Ectodermal cell (in vitro differentiated cells): ENCODE data around the gene SLC35A5. TPM values are rescaled to one million over a fixed set of nuclear protein-coding genes. Genes with fewer than 3 reads are reported as not detected.
A peak's percentile ranks its signal among the peaks of the same experiment; 100 is the strongest.
"Not testable (repeated sequence)": the region's sequence is repeated elsewhere in the genome, so short reads cannot be mapped to it uniquely, and the experiment has no call there.

Experiments used
- H3K27ac ChIP-seq: 2 replicates; pipeline ENCODE4 v1.7.0; 2013; ENCODE audit warnings: mild to moderate bottlenecking, low read depth, low read length; ENCODE audit not compliant: insufficient read depth, poor library complexity, severe bottlenecking
- H3K27me3 ChIP-seq: 2 replicates; pipeline ENCODE4 v1.7.0; 2013; ENCODE audit warnings: mild to moderate bottlenecking, low read length; ENCODE audit not compliant: insufficient read depth, control insufficient read depth, poor library complexity, severe bottlenecking
- H3K36me3 ChIP-seq: one replicate; pipeline ENCODE4 v1.7.0; 2013; ENCODE audit warnings: low read length; ENCODE audit not compliant: control insufficient read depth, insufficient read depth
- H3K4me1 ChIP-seq: one replicate; pipeline ENCODE4 v1.7.0; 2013; ENCODE audit warnings: low read length; ENCODE audit not compliant: control insufficient read depth, insufficient read depth
- H3K4me3 ChIP-seq: 2 replicates; pipeline ENCODE4 v1.7.0; 2013; ENCODE audit warnings: low read depth, low read length, control low read depth; ENCODE audit not compliant: insufficient read depth
- H3K9me3 ChIP-seq: 2 replicates; pipeline ENCODE4 v1.7.0; 2013; ENCODE audit warnings: mild to moderate bottlenecking, low read length, moderate library complexity; ENCODE audit not compliant: control insufficient read depth
- WGBS, 2 experiments: methylation state at CpG; one replicate each; pipeline ENCODE4 v1.1.7; 2013; ENCODE audit warnings: missing lambda C conversion rate in 2 of 2; 5-methylcytosine and 5-hydroxymethylcytosine counted together
- polyA plus RNA-seq, 4 experiments: library from polyadenylated mRNA; stranded (reverse); fragments of 50-300 nt; gene quantifications; one replicate each; pipeline ENCODE4 v1.2.3, GENCODE V29; 2013

SLC35A5 gene
- 46.2 TPM for polyA plus RNA-seq (2013, experiment 1 of 4)
- 58.8 TPM for polyA plus RNA-seq (2013, experiment 2 of 4)
- polyA plus RNA-seq (2013, experiment 3 of 4) = 45.3 TPM
- 59.5 TPM for polyA plus RNA-seq (2013, experiment 4 of 4)

- Histone ChIP-seq H3K27me3 (no peaks in the 10 kb centered on the region), H3K4me3 (peak within 1 kb of the TSS; percentile 98), H3K36me3 (peaks cover 12% of the 10 kb centered on the region), H3K4me1 (peaks cover 3% of the 10 kb centered on the region), H3K27ac (peak within 1 kb of the TSS; percentile 96), H3K9me3 (no peaks in the 10 kb centered on the region)
- WGBS, 2 experiments = 0% methylated on average over 58 of the region's 58 CpGs
These were observed at the start of gene SLC35A5, which contains the start of gene ATG3 for GRCh38 chr3:112561734-112562529. SLC35A5 (plus strand) TSS chr3:112562045; CDS start chr3:112563404, 1,359 bp downstream. ATG3 (minus strand) TSS chr3:112561962; CDS start chr3:112561528, 434 bp downstream.

GRCh38 chr3:112512320-112512719 lies 49.5 kb upstream of the SLC35A5 start:
- H3K4me3 ChIP-seq = no peak overlapping the region
- no peaks in the 10 kb centered on the region for H3K36me3 ChIP-seq
- H3K9me3 ChIP-seq = no peaks in the 10 kb centered on the region
- H3K27ac ChIP-seq = no peak overlapping the region
- H3K27me3 ChIP-seq = no peaks in the 10 kb centered on the region
- H3K4me1 ChIP-seq = no peaks in the 10 kb centered on the region

GRCh38 chr3:112514527-112515128 lies 47.2 kb upstream of the SLC35A5 start:
- WGBS, 2 experiments = 86 to 98% methylated on average over 1 to 2 of the region's 2 CpGs
- Histone ChIP-seq H3K9me3 (no peaks in the 10 kb centered on the region), H3K4me3 (no peak overlapping the region), H3K4me1 (no peaks in the 10 kb centered on the region), H3K27me3 (no peaks in the 10 kb centered on the region), H3K36me3 (no peaks in the 10 kb centered on the region), H3K27ac (no peak overlapping the region)

GRCh38 chr3:112518970-112519369 lies 42.9 kb upstream of the SLC35A5 start:
- not testable (repeated sequence) for H3K9me3 ChIP-seq, H3K4me1 ChIP-seq, H3K27me3 ChIP-seq, H3K4me3 ChIP-seq, H3K27ac ChIP-seq, H3K36me3 ChIP-seq
- WGBS, 2 experiments = 59 to 77% methylated on average over 2 to 3 of the region's 3 CpGs

GRCh38 chr3:112519424-112520001 lies 42.3 kb upstream of the SLC35A5 start:
- H3K27ac ChIP-seq = no peak overlapping the region
- H3K4me3 ChIP-seq = no peak overlapping the region
- no peaks in the 10 kb centered on the region for H3K27me3 ChIP-seq
- H3K4me1 ChIP-seq = no peaks in the 10 kb centered on the region
- 95 to 100% methylated on average over 1 to 2 of the region's 2 CpGs for WGBS, 2 experiments
- H3K9me3 ChIP-seq = no peaks in the 10 kb centered on the region
- H3K36me3 ChIP-seq = no peaks in the 10 kb centered on the region

- H3K27me3 ChIP-seq, H3K4me1 ChIP-seq, H3K36me3 ChIP-seq, H3K9me3 ChIP-seq, H3K27ac ChIP-seq, H3K4me3 ChIP-seq: not testable (repeated sequence)
- WGBS, 2 experiments = 91 to 94% methylated on average over 6 of the region's 6 CpGs
These were observed 37.7 kb upstream of the SLC35A5 start for GRCh38 chr3:112524127-112524526.

GRCh38 chr3:112530573-112530972 lies 31.3 kb upstream of the SLC35A5 start:
- peaks cover 4% of the 10 kb centered on the region for H3K36me3 ChIP-seq
- H3K4me3 ChIP-seq = no peak overlapping the region
- 88 to 90% methylated on average over 2 to 3 of the region's 3 CpGs for WGBS, 2 experiments
- H3K4me1 ChIP-seq = no peaks in the 10 kb centered on the region
- no peaks in the 10 kb centered on the region for H3K9me3 ChIP-seq
- H3K27ac ChIP-seq = peak overlapping the region; percentile 21
- no peaks in the 10 kb centered on the region for H3K27me3 ChIP-seq

- no peaks in the 10 kb centered on the region for H3K9me3 ChIP-seq
- no peak overlapping the region for H3K4me3 ChIP-seq
- H3K27me3 ChIP-seq = no peaks in the 10 kb centered on the region
- no peak overlapping the region for H3K27ac ChIP-seq
- peaks cover 4% of the 10 kb centered on the region for H3K36me3 ChIP-seq
- no CpG with 5 or more reads among the region's 1 CpG for WGBS, 2 experiments
- H3K4me1 ChIP-seq = no peaks in the 10 kb centered on the region
These were observed 30.5 kb upstream of the SLC35A5 start for GRCh38 chr3:112531358-112531781.

GRCh38 chr3:112539825-112540650 lies 21.8 kb upstream of the SLC35A5 start:
- Histone ChIP-seq H3K36me3 (no peaks in the 10 kb centered on the region), H3K27ac (no peak overlapping the region), H3K4me1 (no peaks in the 10 kb centered on the region), H3K27me3 (no peaks in the 10 kb centered on the region), H3K4me3 (no peak overlapping the region), H3K9me3 (no peaks in the 10 kb centered on the region)
- WGBS, 2 experiments = 82 to 100% methylated on average over 1 of the region's 1 CpG
